IPS-18c (cell line): ENCODE measurements around the gene KCNQ5.

Experiments used
- H3K4me3 ChIP-seq: 2 replicates; pipeline ENCODE4 v1.7.0; 2013; ENCODE audit warnings: low read depth, mild to moderate bottlenecking, low read length, moderate library complexity; ENCODE audit not compliant: insufficient read depth
- H3K9me3 ChIP-seq: one replicate; pipeline ENCODE4 v1.6.1; 2013; ENCODE audit warnings: mild to moderate bottlenecking, low read length, moderate library complexity; ENCODE audit not compliant: control insufficient read depth, insufficient read depth

The KCNQ5 gene

DNA sequence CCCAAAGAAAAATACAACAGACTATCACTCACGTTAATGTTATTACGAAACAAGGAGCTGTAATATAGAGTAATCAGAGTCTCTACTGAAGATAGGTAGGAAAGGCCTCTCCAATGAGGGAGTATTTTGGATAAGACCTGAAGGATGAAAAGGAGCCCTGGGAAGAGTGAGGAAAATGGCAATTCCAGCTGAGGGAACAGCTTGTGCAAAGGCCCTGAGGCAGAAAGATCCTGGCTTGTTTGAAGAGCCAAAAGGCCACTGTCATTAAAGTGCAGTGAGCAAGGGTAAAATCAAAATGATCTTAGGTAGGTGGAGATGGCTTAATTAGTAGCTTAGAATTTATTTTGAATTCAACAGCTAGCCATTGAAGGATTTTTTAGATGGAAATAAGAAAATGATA, 464.9 kb downstream of the KCNQ5 start:
- Histone ChIP-seq H3K4me3 (no peak overlapping the region), H3K9me3 (no peaks in the 10 kb centered on the region)

DNA sequence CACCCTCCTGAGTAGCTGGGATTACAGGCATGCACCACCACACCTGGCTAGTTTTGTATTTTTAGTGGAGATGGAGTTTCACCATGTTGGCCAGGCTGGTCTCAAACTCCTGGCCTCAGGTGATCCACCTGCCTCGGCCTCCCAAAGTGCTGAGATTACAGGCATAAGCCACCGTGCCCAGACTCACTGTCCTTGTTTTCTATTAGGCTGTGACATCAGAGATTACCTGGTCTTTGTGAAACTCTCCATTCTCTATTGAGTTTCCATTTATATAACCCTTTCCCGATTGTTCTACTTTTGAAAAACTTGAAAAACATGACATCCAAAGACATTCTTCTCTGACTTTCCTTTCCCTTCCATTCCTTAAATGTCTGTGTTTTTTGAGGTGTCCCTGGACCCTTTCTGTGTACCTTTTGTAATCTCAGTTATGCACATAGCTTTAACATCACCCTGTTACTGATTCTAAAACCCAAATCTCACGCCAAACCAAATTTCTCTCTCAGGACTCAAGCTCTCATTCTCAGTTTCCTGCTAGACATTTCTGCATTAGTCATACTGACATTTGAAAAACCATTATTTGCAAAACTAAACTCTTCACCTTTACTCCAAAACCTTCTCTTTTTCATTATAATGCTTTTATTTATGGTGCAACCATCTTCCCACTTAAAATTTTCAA, 466.4 kb downstream of the KCNQ5 start:
- Histone ChIP-seq H3K9me3 (no peaks in the 10 kb centered on the region), H3K4me3 (no peak overlapping the region)

DNA sequence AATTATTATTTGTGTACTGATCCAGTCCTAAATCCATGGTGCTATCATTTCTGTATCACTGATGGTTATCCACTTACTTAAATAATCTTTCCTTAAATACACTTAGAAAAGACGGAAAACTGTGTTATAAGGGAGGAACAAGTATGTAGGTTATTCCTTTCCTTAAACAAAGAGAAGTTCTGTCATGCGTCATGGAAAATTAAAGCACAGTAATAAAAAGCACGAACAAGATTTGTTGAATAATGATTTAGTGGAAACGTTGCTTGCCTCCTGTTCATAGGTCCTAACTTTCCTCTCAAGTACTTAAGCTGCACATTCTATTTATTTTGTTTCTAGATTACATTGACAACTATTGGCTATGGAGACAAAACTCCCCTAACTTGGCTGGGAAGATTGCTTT, 483.1 kb downstream of the KCNQ5 start:
- Histone ChIP-seq H3K4me3 (no peak overlapping the region), H3K9me3 (no peaks in the 10 kb centered on the region)

DNA sequence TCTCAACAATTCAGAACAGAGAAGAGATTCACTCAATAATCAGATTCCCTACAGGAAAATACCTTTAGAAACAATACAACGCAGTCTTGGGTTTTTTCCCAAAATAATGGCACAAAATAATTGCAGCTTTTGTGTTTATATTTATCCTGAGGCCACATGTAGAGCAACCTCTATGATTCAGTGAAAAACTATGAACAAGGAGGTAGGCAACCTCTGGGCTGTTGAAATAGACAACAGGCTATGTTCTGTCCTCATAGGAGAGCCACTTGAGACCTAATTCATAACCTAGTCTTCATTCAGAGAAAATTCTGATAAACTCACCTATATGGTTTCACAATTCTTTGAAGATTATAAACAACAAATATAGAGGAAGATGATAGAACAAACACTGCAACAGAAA, 485.2 kb downstream of the KCNQ5 start:
- Histone ChIP-seq H3K9me3 (no peaks in the 10 kb centered on the region), H3K4me3 (no peak overlapping the region)

DNA sequence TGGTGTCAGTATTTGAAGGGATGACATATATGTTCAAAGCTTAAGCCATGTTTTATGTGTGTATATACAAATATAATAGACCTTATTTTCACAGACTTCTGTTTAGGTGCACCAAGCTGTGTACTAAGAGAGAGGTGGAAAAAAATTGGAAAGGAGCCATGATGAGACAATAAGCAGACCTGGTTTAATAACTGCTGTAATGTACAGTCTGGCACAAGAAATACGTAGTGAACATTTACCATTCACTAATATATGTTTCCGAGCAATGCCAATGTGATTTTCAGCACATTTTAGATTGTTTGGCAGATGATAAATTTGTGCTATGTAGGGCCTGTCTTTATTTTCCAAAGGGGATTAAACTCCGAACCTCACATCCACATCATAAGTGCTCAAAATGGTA, 487.1 kb downstream of the KCNQ5 start:
- no peak overlapping the region for H3K4me3 ChIP-seq
- H3K9me3 ChIP-seq: no peaks in the 10 kb centered on the region

DNA sequence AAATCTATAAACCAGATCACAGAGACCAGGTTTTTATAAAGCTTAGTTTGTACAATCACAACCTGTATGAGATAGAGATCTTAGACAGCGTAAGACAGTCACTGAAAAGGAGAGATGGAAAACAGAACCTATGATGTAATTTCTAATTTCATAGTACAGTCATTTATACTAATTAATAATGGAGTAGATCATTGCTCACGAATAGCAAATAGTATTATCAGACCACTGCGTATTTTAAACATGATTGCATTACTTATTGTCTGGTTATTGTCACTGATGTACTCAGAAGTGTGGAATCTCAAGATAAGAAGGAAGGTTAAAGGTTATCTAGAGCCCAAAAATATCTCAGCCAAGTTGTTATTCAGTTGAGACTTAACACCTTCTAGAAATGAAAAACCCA, 487.8 kb downstream of the KCNQ5 start:
- Histone ChIP-seq H3K4me3 (no peak overlapping the region), H3K9me3 (no peaks in the 10 kb centered on the region)

DNA sequence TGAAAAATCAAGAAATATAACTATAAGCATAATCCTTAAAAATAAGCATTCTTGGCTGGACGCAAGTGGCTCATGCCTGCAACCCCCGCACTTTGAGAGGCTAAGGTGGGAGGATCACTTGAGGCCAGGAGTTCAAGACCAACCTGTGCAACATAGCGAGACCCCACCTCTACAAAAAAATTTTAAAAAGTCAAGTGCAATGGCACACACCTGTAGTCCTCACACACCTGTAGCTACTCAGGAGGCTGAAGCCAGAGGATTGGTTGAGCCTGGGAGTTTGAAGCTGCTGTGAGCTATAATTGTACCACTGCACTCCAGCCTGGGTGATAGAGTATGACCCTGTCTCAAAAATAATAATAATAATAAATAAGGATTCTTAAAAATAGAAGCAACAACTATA, 494.5 kb downstream of the KCNQ5 start:
- H3K4me3 ChIP-seq: no peak overlapping the region

DNA sequence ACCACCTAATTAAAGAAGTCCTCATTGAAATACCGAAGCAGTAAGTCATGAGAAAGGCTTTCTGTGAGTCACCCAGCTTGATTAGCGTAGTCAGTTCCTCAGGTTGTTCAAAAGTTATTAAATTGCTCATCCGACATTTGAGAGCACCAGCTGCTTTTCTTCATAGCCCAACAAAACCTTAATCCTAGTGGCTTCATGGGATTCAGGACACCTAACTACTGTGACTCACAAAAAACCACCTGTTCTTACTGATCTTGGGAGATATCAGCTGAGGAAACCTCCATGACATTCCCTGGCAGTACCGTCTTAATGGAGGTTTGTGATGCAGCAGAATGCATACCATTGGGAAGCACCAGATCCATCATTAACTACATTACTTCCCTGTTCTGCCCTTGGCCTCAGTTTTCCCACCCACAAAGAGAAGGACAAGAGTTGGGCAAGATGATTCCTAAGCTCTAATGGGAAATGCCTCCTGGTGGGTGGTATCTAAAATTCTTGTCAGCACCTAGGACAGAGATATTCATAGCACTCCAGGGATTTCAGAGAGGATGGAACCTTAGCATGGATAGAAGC, 499.6 kb downstream of the KCNQ5 start:
- Histone ChIP-seq H3K4me3 (no peak overlapping the region), H3K9me3 (no peaks in the 10 kb centered on the region)

More for the DNA sequence above, 494.5 kb downstream of the KCNQ5 start:
- no peaks in the 10 kb centered on the region for H3K9me3 ChIP-seq

DNA sequence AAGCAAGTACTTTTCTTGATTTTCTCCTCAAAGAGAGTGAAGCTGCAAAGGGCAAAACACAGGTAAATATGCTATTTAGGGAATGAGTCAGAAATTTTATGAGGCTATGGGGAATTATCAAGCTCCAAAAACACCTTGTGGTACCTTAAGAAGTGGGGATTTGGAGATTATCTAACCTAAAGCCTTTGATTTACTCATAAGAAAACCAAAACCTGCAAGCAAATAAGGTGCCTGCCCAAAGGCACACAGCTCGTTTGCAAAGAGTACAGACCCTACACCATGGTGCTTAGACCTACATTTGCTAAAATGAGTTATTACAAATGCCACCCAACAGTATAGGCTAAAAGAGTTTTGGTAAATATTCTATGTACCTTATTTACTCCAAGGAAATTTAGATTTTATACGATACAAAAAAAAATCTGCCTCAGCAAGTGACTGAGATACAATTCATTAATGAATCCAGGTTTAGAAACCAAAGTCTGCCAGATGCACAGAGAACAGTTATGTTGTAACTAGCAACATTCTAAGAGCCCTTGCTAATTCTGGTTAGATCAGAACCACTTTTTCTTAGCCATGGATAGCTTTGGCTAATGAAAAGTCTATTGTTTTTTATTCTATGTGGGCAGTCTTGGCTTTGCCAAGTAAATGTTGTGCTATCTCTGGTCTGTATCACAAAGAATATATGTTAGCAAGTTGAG, 501.9 kb downstream of the KCNQ5 start:
- H3K9me3 ChIP-seq: no peaks in the 10 kb centered on the region
- no peak overlapping the region for H3K4me3 ChIP-seq

DNA sequence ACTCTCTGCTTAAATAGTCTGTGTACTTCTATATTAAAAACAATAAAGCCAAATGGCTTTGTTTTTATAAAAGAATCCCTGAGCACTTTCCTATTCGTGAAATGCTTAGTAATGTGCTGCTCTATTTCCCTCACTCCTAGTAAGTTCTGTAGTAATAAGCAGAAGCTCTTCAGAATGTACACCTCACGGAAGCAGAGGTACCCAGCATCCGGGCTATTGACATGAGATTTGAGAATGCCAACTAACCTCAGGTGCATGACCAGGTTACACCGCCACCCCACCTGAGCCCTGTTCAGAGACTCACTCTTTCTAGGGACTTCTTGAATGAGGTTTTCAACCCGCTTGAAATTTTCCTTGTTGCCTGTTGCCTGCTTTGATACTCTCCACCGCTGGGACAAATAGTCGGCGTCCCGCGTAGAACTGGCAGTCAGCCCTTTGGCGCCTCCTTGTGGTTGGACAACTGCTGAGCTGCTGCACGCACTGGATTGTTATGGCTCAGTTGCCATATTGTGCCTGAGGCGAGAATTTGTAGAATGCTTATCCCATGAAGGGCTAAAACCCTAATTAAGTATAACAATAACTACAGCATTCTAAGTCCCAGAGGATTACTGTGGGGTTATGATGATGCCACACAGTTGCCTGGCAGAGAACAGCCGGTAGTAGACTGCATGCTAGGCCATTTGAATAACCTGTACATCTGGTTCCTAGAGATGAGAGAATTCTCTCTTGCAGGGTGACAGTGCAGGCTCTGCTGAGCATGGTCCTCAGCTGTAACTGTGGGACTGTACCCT, 508.0 kb downstream of the KCNQ5 start:
- no peak overlapping the region for H3K4me3 ChIP-seq
- H3K9me3 ChIP-seq: no peaks in the 10 kb centered on the region

DNA sequence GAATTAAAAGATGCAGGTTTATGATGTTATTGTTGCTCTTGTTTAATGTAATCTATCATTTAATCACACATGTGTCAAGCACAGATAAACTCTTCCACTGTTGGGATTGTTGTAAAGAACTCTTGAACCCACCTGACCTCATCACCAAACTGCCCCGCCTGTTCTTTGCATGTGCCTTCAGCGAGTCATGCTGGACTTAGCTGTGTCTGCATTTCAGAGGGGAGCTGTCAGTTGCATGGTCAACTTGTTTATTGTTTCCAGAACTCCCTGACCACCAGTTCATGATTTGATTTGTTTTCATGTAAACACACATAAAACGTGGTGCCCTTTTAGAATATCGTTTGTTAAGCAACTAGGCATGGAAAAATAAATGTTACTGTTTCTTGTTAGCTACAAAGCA, 509.8 kb downstream of the KCNQ5 start:
- no peak overlapping the region for H3K4me3 ChIP-seq

DNA sequence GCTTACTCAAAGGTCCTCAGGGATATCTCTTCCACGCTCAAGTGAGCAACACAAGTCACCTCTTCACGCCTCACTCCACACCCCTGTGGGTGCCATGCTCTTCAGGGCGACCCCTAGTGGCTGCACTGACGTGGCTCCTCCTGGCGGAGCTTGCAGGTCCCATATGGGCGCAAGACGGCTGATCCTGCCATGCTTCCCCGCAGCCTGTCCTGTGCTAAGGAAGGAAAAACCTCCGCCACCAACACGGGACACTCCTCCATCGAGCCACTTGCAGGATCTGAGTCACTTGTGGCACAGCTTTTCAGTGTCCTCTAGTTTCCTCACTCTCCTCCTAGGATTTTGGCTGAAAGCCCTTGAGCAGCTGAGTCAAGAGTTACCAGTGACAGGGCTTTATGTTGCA, 512.7 kb downstream of the KCNQ5 start:
- Histone ChIP-seq H3K4me3 (no peak overlapping the region), H3K9me3 (no peaks in the 10 kb centered on the region)

More for the DNA sequence above, 509.8 kb downstream of the KCNQ5 start:
- H3K9me3 ChIP-seq: no peaks in the 10 kb centered on the region

DNA sequence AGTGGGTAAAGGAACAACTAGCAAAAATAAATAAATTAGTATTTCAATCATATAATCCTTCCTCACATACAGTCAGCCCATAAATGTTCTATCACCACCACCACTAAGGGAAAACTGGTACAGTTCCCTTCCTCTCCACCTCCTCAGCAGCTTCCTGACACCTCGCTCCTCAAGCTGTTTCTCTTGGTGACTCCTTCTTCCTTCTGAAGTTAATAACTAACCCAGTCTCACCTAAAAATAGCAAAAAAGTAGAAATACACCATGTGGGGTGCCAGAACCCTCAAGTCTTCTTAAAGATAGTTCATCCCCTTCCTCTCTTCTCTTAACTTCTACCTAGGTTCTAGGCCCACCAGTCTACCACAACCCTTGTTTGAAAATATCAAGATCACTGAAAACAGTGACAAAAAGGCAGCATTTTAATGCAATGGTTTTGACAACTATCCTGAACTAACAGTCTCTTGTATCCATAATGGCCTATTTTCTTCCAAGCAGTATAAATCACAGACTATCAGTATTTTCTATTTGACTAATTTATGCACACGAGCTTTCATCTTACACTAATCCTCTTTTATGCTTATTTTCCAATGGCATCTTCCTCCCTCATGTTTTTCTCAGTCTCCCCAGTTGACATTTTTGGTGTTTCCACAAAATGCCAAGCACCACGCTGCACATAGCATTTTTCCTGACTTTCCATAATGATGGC, 518.0 kb downstream of the KCNQ5 start:
- Histone ChIP-seq H3K9me3 (no peaks in the 10 kb centered on the region), H3K4me3 (no peak overlapping the region)

DNA sequence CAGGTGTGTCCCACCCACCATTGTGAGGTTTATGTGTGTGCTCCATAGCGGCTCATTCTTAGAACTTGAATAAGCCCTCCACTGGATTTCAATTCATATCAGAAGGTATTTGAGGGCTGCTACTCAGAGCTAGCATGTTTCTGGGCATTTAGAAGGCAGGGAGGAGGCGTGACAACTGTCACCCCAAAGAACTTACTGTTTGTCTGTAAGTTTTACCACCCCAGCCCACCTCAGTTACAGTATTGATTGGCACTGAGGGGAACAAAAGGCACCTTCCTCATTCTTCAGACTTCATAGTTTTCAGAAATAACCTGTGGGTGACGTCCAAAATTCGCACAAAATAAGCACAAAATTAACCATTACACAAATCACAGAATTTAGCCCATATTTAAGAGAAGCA, 521.7 kb downstream of the KCNQ5 start:
- Histone ChIP-seq H3K4me3 (no peak overlapping the region), H3K9me3 (no peaks in the 10 kb centered on the region)

DNA sequence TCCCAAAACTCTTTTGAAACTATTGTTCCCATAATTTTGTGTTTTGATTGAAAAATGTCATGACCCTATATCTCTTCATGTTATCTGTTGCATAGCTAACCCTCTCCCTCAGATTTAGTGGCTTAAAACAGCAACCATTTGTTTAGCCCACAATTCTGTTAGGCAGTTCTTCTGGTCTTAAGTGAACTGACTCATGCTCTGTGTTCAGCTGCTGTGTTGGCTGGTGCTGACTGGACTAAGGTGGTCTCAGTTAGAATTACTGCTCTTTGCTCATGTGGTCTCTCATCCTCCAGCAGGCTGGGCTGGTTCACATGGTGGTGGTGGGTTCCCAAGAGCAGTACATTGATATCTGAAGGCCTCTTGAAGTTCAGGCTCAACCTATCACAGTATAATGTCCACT, 522.7 kb downstream of the KCNQ5 start:
- Histone ChIP-seq H3K4me3 (no peak overlapping the region), H3K9me3 (no peaks in the 10 kb centered on the region)

DNA sequence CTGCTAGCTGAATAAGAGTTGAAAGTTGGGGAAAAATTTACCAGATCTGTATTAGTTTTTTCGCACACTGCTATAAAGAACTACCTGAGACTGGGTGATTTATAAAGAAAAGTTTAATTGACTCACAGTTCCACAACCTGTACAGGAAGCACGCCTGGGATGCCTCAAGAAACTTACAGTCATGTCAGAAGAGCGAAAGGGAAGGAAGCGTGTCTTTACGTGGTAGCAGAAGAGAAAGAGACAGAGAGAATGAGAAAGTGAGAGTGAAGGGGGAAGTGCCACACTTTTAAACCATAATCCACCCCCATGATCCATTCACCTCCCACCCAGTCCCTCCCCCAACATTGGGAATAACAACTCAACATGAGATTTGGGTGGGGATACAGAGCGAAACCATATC, 523.8 kb downstream of the KCNQ5 start:
- Histone ChIP-seq H3K9me3 (no peaks in the 10 kb centered on the region), H3K4me3 (no peak overlapping the region)

DNA sequence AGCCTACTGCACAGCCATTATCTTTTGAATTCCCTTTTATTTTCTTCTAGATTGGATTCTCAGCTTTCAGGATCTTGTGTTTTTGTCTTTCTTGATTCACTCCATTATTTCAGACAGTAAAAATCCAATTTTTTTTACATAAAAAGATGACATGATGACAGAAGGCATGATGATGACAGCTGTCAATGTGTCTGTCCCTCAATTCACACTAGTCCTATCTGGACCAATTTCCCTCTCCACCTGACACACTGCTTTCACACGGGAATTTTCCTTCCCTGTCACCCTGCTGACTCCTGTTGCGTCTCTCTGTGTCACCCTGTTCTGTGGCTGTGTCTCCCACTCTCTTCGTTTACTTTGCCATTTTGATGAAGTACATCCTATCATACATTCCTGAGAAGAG, 529.9 kb downstream of the KCNQ5 start:
- Histone ChIP-seq H3K4me3 (no peak overlapping the region), H3K9me3 (no peaks in the 10 kb centered on the region)
